RWPE2 (cell line): Measurements from ENCODE around the gene DET1.

ENCODE experiments used
- ATAC-seq: fragments of 200-7000 bp; cut with Tn5 transposase; 3 replicates; pipeline ENCODE4 v1.9.1; 2021; ENCODE audit warnings: low read depth
- DNase-seq: peaks from one replicate; pipeline ENCODE4 v3.0.0-alpha.2; 2020; ENCODE audit warnings: low spot score
- H3K27ac ChIP-seq: fragments of 450-650 bp; 2 replicates; pipeline ENCODE4 v1.5.1; 2017; ENCODE audit warnings: mild to moderate bottlenecking; ENCODE audit not compliant: poor library complexity, severe bottlenecking
- H3K27me3 ChIP-seq: fragments of 250-450 bp; sonication (Bioruptor Pico); 2 replicates; pipeline ENCODE4 v1.5.1; 2021; ENCODE audit warnings: mild to moderate bottlenecking, moderate library complexity; ENCODE audit not compliant: insufficient read depth, poor library complexity, severe bottlenecking
- H3K36me3 ChIP-seq: fragments of 250-450 bp; sonication (Bioruptor Pico); 2 replicates; pipeline ENCODE4 v1.5.1; 2020; ENCODE audit warnings: low read depth, mild to moderate bottlenecking, moderate library complexity
- H3K4me1 ChIP-seq: fragments of 250-450 bp; sonication (Bioruptor Pico); 2 replicates; pipeline ENCODE4 v1.5.1; 2021; ENCODE audit warnings: mild to moderate bottlenecking, moderate library complexity; ENCODE audit not compliant: insufficient read depth, poor library complexity, severe bottlenecking
- H3K4me3 ChIP-seq: fragments of 250-450 bp; sonication (Bioruptor Pico); 2 replicates; pipeline ENCODE4 v1.5.1; 2021; ENCODE audit warnings: mild to moderate bottlenecking, moderate library complexity; ENCODE audit not compliant: severe bottlenecking
- H3K9me3 ChIP-seq: fragments of 250-450 bp; sonication (Bioruptor Pico); 2 replicates; pipeline ENCODE4 v1.5.1; 2021; ENCODE audit warnings: mild to moderate bottlenecking, moderate library complexity; ENCODE audit not compliant: severe bottlenecking
- CTCF ChIP-seq: fragments of 450-650 bp; IDR thresholded peaks from one replicate; pipeline ENCODE4 v1.5.1; 2017; ENCODE audit warnings: mild to moderate bottlenecking, moderate library complexity; ENCODE audit not compliant: poor library complexity, severe bottlenecking

The DET1 gene

GRCh38 chr15:88490036-88490435 is 56.4 kb downstream of the DET1 start:
- Histone ChIP-seq H3K4me1 (no peaks in the 10 kb centered on the region), H3K9me3 (no peaks in the 10 kb centered on the region), H3K4me3 (no peak overlapping the region), H3K27ac (no peak overlapping the region), H3K27me3 (no peaks in the 10 kb centered on the region), H3K36me3 (no peaks in the 10 kb centered on the region)
- ATAC-seq (no peak), DNase-seq (no peak)
- no peak for TF ChIP-seq CTCF

GRCh38 chr15:88489321-88489720 is 57.2 kb downstream of the DET1 start:
- Histone ChIP-seq H3K36me3 (no peaks in the 10 kb centered on the region), H3K27me3 (no peaks in the 10 kb centered on the region), H3K4me1 (no peaks in the 10 kb centered on the region), H3K27ac (no peak overlapping the region), H3K4me3 (no peak overlapping the region), H3K9me3 (no peaks in the 10 kb centered on the region)
- no peak for TF ChIP-seq CTCF
- ATAC-seq (no peak), DNase-seq (no peak)

- Histone ChIP-seq H3K36me3 (no peaks in the 10 kb centered on the region), H3K27me3 (no peaks in the 10 kb centered on the region), H3K4me3 (no peak overlapping the region), H3K4me1 (no peaks in the 10 kb centered on the region), H3K27ac (no peak overlapping the region), H3K9me3 (no peaks in the 10 kb centered on the region)
- DNase-seq (no peak), ATAC-seq (no peak)
- TF ChIP-seq CTCF = no peak
Observed at GRCh38 chr15:88487796-88488523, 58.5 kb downstream of the DET1 start.

- no peak overlapping the region for H3K4me3 ChIP-seq
- no peaks in the 10 kb centered on the region for H3K27me3 ChIP-seq
- DNase-seq (no peak), ATAC-seq (no peak)
- H3K36me3 ChIP-seq = no peaks in the 10 kb centered on the region
- no peak overlapping the region for H3K27ac ChIP-seq
- TF ChIP-seq CTCF = no peak
- H3K4me1 ChIP-seq = no peaks in the 10 kb centered on the region
- no peaks in the 10 kb centered on the region for H3K9me3 ChIP-seq
Observed at GRCh38 chr15:88487178-88487795, 59.2 kb downstream of the DET1 start.
